ENCODE measurements around the gene CHRNA7.
"Not testable (repeated sequence)": the region's sequence is repeated elsewhere in the genome, so short reads cannot be mapped to it uniquely, and the experiment has no call there.

The CHRNA7 gene

GRCh38 chr15:32167913-32168312 lies 137.6 kb downstream of the CHRNA7 start:
- not testable (repeated sequence) for DNase-seq

- DNase-seq = not testable (repeated sequence)
Observed at GRCh38 chr15:32180579-32180978, 150.3 kb downstream of the CHRNA7 start.

GRCh38 chr15:32193780-32194179 lies 163.5 kb downstream of the CHRNA7 start:
- DNase-seq = not testable (repeated sequence)

GRCh38 chr15:32196206-32196605 lies 165.9 kb downstream of the CHRNA7 start:
- DNase-seq = not testable (repeated sequence)

- not testable (repeated sequence) for DNase-seq
Observed at GRCh38 chr15:32198938-32199337, 168.6 kb downstream of the CHRNA7 start.

- not testable (repeated sequence) for DNase-seq
Observed at GRCh38 chr15:32209081-32209480, 178.8 kb downstream of the CHRNA7 start.

GRCh38 chr15:32218666-32219065 lies 188.4 kb downstream of the CHRNA7 start:
- no peak for DNase-seq

All from anterior cingulate cortex (tissue), 58 donors.